Skeletal muscle satellite cell (primary cell): ENCODE results near the gene SOX5.

Source experiments
- H3K27me3 ChIP-seq: 2 replicates; pipeline ENCODE4 v1.7.0; 2013; ENCODE audit warnings: low read length; ENCODE audit not compliant: control insufficient read depth, insufficient read depth
- H3K36me3 ChIP-seq: 2 replicates; pipeline ENCODE4 v1.7.0; 2013; ENCODE audit warnings: mild to moderate bottlenecking, control low read depth, low read length; ENCODE audit not compliant: insufficient read depth
- H3K4me1 ChIP-seq: 2 replicates; pipeline ENCODE4 v1.7.0; 2013; ENCODE audit warnings: low read length; ENCODE audit not compliant: control insufficient read depth, insufficient read depth
- H3K4me2 ChIP-seq: 2 replicates; pipeline ENCODE4 v1.7.0; 2013; ENCODE audit warnings: mild to moderate bottlenecking, low read length
- H3K4me3 ChIP-seq: 2 replicates; pipeline ENCODE4 v1.7.0; 2013; ENCODE audit warnings: low read length
- H3K9ac ChIP-seq: 2 replicates; pipeline ENCODE4 v1.7.0; 2013; ENCODE audit warnings: mild to moderate bottlenecking, low read depth, low read length, moderate library complexity
- H3K9me3 ChIP-seq: replicated peaks from 2 replicates; pipeline ENCODE4 v1.7.0; 2013; ENCODE audit warnings: mild to moderate bottlenecking, control low read depth, low read length

SOX5 gene

GRCh38 chr12:23681237-23681636 is 268.2 kb downstream of the SOX5 start:
- Histone ChIP-seq H3K4me3 (no peak overlapping the region), H3K9ac (no peak overlapping the region), H3K36me3 (no peaks in the 10 kb centered on the region), H3K9me3 (no peaks in the 10 kb centered on the region), H3K27me3 (no peaks in the 10 kb centered on the region), H3K4me2 (no peak overlapping the region), H3K4me1 (no peaks in the 10 kb centered on the region)

- Histone ChIP-seq H3K9me3 (no peaks in the 10 kb centered on the region), H3K4me1 (no peaks in the 10 kb centered on the region), H3K9ac (no peak overlapping the region), H3K4me2 (no peak overlapping the region), H3K27me3 (no peaks in the 10 kb centered on the region), H3K36me3 (no peaks in the 10 kb centered on the region), H3K4me3 (no peak overlapping the region)
Measured at GRCh38 chr12:23674064-23674463, 275.4 kb downstream of the SOX5 start.

- no peak overlapping the region for H3K4me2 ChIP-seq
- H3K36me3 ChIP-seq: no peaks in the 10 kb centered on the region
- no peak overlapping the region for H3K9ac ChIP-seq
- no peaks in the 10 kb centered on the region for H3K27me3 ChIP-seq
- no peak overlapping the region for H3K4me3 ChIP-seq
- no peaks in the 10 kb centered on the region for H3K9me3 ChIP-seq
- no peaks in the 10 kb centered on the region for H3K4me1 ChIP-seq
Measured at GRCh38 chr12:23671881-23672280, 277.6 kb downstream of the SOX5 start.

- Histone ChIP-seq H3K36me3 (no peaks in the 10 kb centered on the region), H3K9me3 (no peaks in the 10 kb centered on the region), H3K4me3 (no peak overlapping the region), H3K4me1 (no peaks in the 10 kb centered on the region), H3K4me2 (no peak overlapping the region), H3K27me3 (no peaks in the 10 kb centered on the region), H3K9ac (no peak overlapping the region)
Measured at GRCh38 chr12:23670684-23671083, 278.8 kb downstream of the SOX5 start.

- Histone ChIP-seq H3K4me3 (no peak overlapping the region), H3K4me1 (no peaks in the 10 kb centered on the region), H3K36me3 (no peaks in the 10 kb centered on the region), H3K9ac (no peak overlapping the region), H3K9me3 (no peaks in the 10 kb centered on the region), H3K4me2 (no peak overlapping the region), H3K27me3 (no peaks in the 10 kb centered on the region)
Measured at GRCh38 chr12:23669691-23670090, 279.8 kb downstream of the SOX5 start.

- Histone ChIP-seq H3K9ac (no peak overlapping the region), H3K4me3 (no peak overlapping the region), H3K27me3 (no peaks in the 10 kb centered on the region), H3K36me3 (no peaks in the 10 kb centered on the region), H3K9me3 (no peaks in the 10 kb centered on the region), H3K4me1 (no peaks in the 10 kb centered on the region), H3K4me2 (no peak overlapping the region)
Measured at GRCh38 chr12:23666866-23667265, 282.6 kb downstream of the SOX5 start.

- no peak overlapping the region for H3K4me2 ChIP-seq
- H3K9me3 ChIP-seq: no peaks in the 10 kb centered on the region
Measured at GRCh38 chr12:23662966-23663365, 286.5 kb downstream of the SOX5 start.

GRCh38 chr12:23659131-23659530 is 290.3 kb downstream of the SOX5 start:
- Histone ChIP-seq H3K36me3 (no peaks in the 10 kb centered on the region), H3K4me3 (no peak overlapping the region), H3K9ac (no peak overlapping the region), H3K27me3 (no peaks in the 10 kb centered on the region), H3K9me3 (no peaks in the 10 kb centered on the region), H3K4me2 (no peak overlapping the region), H3K4me1 (no peaks in the 10 kb centered on the region)

More at GRCh38 chr12:23662966-23663365, 286.5 kb downstream of the SOX5 start:
- Histone ChIP-seq H3K9ac (no peak overlapping the region), H3K36me3 (no peaks in the 10 kb centered on the region), H3K27me3 (no peaks in the 10 kb centered on the region), H3K4me1 (no peaks in the 10 kb centered on the region), H3K4me3 (no peak overlapping the region)

- Histone ChIP-seq H3K36me3 (no peaks in the 10 kb centered on the region), H3K4me3 (no peak overlapping the region), H3K4me1 (no peaks in the 10 kb centered on the region), H3K27me3 (no peaks in the 10 kb centered on the region), H3K9ac (no peak overlapping the region), H3K4me2 (no peak overlapping the region), H3K9me3 (no peaks in the 10 kb centered on the region)
Measured at GRCh38 chr12:23657598-23657997, 291.9 kb downstream of the SOX5 start.

GRCh38 chr12:23655884-23656283 is 293.6 kb downstream of the SOX5 start:
- Histone ChIP-seq H3K27me3 (no peaks in the 10 kb centered on the region), H3K4me1 (no peaks in the 10 kb centered on the region), H3K4me2 (no peak overlapping the region), H3K9ac (no peak overlapping the region), H3K9me3 (no peaks in the 10 kb centered on the region), H3K36me3 (no peaks in the 10 kb centered on the region), H3K4me3 (no peak overlapping the region)

- Histone ChIP-seq H3K27me3 (no peaks in the 10 kb centered on the region), H3K4me3 (no peak overlapping the region), H3K9me3 (no peaks in the 10 kb centered on the region), H3K36me3 (no peaks in the 10 kb centered on the region), H3K4me1 (no peaks in the 10 kb centered on the region), H3K4me2 (no peak overlapping the region), H3K9ac (no peak overlapping the region)
Measured at GRCh38 chr12:23655112-23655511, 294.4 kb downstream of the SOX5 start.

- no peaks in the 10 kb centered on the region for H3K27me3 ChIP-seq
- H3K4me3 ChIP-seq: no peak overlapping the region
- no peaks in the 10 kb centered on the region for H3K36me3 ChIP-seq
- H3K4me2 ChIP-seq: no peak overlapping the region
- H3K9me3 ChIP-seq: no peaks in the 10 kb centered on the region
- H3K9ac ChIP-seq: no peak overlapping the region
- no peaks in the 10 kb centered on the region for H3K4me1 ChIP-seq
Measured at GRCh38 chr12:23648546-23648945, 300.9 kb downstream of the SOX5 start.
